ENCODE measurements around the gene LYZ.

LYZ gene

GRCh38 chr12:69389831-69390230, 41.6 kb downstream of the LYZ start:
- no peak for DNase-seq

DNA sequence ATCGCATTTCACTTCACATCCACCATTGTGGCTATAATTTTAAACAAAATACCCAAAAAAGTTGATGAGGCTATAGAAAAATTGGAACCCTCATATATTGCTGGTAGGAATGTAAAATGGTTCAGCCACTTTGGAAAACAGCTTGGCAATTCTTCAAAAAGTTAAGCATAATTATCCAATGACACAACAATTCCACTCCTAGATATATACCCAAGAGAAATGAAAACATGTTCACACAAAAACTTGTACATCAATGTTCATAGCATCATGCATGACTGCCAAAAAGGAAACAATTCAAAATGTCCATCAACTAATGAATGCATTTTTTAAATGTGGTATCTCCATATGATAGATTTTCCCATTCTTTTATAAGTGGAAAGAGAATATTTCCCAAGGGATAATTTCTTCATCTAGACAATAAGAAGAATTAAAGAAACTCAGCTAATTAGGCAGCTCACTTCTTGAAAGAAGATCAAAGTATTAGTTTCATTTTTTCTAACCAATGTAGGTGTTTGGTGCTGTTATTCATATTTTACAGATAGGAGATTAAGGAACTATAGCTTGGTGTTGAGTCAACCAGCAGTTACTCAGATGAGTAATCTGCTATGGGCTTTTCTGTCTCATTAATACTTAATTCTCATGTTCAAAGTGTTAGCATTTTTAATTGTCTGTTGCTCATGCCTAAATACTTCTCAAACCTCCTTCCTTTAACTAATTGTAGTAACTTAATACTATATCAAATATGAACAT, 44.2 kb downstream of the LYZ start:
- no peak for DNase-seq

DNA sequence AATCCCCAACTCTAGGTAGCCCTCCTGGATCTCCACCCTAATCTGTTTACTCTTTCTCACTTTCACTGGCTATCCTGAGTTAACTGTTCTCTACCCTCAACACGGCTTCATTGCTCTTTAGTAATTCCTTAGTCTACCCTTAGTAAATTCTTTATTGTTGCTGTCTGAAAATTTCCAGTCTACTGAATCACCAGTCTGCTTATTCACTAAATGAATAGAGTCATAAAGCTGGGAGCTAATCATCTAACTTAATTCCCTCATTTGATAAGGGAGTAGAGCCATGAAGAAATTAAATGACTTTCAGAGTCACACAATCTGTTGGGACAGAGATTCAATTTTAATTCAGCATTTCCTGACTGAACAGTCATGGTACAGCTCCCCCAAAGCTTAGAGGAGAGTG, 47.9 kb downstream of the LYZ start:
- DNase-seq, result no peak

- no peak for DNase-seq
These were observed 48.8 kb downstream of the LYZ start for GRCh38 chr12:69396963-69397362.

- no peak for DNase-seq
These were observed 49.8 kb downstream of the LYZ start for GRCh38 chr12:69397978-69398377.

DNA sequence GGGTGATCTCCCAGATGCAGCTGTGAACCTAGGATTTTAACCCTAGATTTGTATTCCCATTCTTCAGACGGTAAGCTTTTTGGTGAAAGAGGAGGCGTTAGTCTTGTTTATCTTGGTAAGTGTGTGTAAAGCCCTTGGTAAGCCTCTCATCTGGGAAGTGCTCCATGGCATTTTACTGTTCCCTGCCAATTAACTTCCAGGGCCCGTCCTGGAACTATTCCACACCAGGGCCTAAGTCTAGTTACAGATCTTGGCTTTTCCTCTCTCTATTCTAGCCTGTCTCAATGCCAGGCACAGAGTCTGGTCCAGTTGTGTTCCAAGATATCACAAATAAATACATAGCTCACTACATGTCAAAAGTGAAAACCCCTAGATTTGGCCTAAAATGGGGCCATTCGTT, 53.8 kb downstream of the LYZ start:
- no peak for DNase-seq

Data from NCI-H1417 (cell line).